Measurements from ENCODE around the gene MESD.

MESD gene

DNA sequence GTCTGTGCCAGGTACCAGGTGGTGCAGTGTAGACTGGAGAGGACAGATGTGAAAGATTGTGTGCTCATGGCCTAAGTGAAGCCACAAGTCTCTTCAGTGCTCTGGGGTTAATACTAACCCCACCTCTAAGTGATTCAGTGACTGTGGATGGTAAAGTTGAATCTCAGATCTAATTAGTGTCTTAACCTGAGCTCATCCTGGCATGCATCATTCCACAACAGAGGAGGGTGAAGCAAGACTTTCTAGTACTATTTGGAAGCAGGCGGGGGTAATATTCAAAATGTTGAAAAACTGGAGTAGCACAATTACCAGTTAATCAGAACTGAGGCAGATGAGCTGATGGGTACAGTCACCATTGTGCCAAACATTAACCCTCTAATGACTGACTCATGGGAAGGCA, 2.8 kb upstream of the MESD start:
- CTCF ChIA-PET = no interaction called here
- POLR2A ChIA-PET (ENCODE audit: low non-redundant PET) = no interaction called here
- H3K27ac ChIP-seq = no peak overlapping the region
- DNase-seq (ENCODE audit: low spot score) = no peak
- TF ChIP-seq, protein P1, sequence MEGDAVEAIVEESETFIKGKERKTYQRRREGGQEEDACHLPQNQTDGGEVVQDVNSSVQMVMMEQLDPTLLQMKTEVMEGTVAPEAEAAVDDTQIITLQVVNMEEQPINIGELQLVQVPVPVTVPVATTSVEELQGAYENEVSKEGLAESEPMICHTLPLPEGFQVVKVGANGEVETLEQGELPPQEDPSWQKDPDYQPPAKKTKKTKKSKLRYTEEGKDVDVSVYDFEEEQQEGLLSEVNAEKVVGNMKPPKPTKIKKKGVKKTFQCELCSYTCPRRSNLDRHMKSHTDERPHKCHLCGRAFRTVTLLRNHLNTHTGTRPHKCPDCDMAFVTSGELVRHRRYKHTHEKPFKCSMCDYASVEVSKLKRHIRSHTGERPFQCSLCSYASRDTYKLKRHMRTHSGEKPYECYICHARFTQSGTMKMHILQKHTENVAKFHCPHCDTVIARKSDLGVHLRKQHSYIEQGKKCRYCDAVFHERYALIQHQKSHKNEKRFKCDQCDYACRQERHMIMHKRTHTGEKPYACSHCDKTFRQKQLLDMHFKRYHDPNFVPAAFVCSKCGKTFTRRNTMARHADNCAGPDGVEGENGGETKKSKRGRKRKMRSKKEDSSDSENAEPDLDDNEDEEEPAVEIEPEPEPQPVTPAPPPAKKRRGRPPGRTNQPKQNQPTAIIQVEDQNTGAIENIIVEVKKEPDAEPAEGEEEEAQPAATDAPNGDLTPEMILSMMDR (conservative IDR thresholded peaks at IDR 0.05; ENCODE audit: low read depth) = no peak

DNA sequence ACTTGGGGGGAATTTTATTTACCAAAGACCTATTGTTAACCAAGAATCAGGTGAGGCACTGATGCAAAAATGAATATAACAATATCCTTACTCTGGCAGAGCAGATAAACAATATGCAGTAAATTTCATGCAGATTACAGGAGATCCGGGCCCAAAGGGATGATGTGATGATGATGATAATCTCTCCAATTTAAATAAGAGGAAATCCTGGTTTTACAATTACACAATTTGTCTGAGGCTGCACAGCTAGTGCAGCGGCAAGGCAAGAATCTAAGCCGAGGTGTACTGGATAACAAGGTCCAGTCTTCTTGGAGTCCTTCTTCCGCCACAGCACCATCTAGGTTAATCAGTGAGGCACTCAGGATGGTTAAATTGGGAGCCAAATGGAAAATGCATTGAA, 2.4 kb upstream of the MESD start:
- TF ChIP-seq, protein P1 (conservative IDR thresholded peaks at IDR 0.05; ENCODE audit: low read depth) = no peak
- ChIA-PET POLR2A (ENCODE audit: low non-redundant PET) (no interaction called here), CTCF (interaction anchor here (0.7 kb wide), 1 partner anchor 535 kb away, joined by 3 read pairs; no protein-coding TSS in a partner anchor)
- H3K27ac ChIP-seq = no peak overlapping the region
- no peak for DNase-seq (ENCODE audit: low spot score)

DNA sequence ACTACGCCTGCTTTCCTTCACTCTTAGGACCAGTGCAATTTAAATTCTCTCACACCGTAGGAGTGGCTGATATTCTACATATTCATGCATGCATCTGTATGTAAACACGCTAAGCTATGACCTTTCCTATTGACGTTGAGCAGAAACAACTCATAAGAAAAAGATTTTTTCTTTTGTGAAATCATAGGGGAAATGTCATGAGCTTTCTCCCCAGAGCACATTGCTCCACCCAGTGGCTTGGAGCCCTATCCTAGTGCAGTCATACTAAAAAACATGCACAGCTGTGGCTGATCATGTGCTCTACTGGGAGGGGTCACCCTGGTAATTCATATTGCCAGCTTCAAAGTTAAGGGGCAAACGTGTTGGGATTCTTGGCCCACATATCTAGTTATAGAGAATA, 1.8 kb upstream of the MESD start:
- ChIA-PET POLR2A (ENCODE audit: low non-redundant PET) (interaction anchor here (0.5 kb wide), 1 partner anchor 14 kb away, joined by 3 read pairs; no protein-coding TSS in a partner anchor), CTCF (interaction anchor here (0.7 kb wide), 1 partner anchor 534 kb away, joined by 3 read pairs; no protein-coding TSS in a partner anchor)
- no peak for DNase-seq (ENCODE audit: low spot score)
- TF ChIP-seq, protein P1 (conservative IDR thresholded peaks at IDR 0.05; ENCODE audit: low read depth) = no peak
- H3K27ac ChIP-seq = no peak overlapping the region

DNA sequence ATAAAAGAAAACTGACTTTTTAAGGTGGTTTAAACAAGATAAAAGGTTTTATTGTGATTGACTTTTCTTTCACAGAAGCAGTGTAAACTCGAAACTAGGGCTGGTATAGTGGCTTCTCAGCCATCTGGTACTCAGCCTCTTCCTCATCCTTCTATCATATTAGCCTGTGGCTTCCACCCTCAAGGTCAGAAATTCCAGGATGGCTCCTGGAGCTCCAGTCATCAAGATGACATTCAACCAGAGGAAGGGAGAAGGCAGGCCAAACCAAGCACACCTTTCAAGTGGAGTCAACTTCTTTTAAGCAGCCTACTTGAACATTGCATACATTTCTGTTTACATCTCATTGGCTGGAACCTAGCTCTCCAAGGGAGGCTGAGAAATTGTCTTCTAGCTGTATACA, 1.3 kb upstream of the MESD start:
- H3K27ac ChIP-seq = no peak overlapping the region
- no peak for DNase-seq (ENCODE audit: low spot score)
- POLR2A ChIA-PET (ENCODE audit: low non-redundant PET) = interaction anchor here (0.5 to 0.9 kb wide), 2 partner anchors 10 to 14 kb away, joined by 3 read pairs; partner anchors contain the start of gene TLNRD1
- CTCF ChIA-PET = interaction anchor here (0.5 kb wide), 1 partner anchor 212 kb away, joined by 3 read pairs; the partner anchor contains the start of gene CEMIP
- TF ChIP-seq, protein P1 (conservative IDR thresholded peaks at IDR 0.05; ENCODE audit: low read depth) = no peak

DNA sequence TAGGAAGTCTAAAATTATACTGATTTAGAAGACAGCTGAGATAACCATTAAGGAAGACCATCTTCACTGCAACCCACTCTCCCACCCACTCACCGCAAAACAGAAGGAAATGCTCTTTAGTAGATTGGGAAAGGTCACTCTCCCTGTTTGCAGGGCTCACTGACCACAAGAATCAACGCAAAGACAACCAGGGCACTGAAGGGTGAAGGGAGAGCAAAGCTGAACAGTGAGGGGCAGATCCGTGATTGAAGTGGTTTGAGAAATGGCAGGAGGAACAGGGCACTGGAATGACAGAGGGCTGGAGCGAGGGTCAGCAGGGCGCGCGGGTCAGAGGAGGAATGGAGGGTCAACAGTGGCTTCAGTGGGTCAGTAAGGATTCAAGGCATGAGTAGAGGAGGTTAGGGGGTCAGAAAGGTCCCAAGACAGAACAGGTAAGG, 520 bp downstream of the MESD start:
- ChIA-PET CTCF (no interaction called here), POLR2A (ENCODE audit: low non-redundant PET) (interaction anchor here (0.8 kb wide), 1 partner anchor 103 kb away, joined by 3 read pairs; no protein-coding TSS in a partner anchor)
- no peak for DNase-seq (ENCODE audit: low spot score)
- H3K27ac ChIP-seq = peak overlapping the region; percentile 79
- TF ChIP-seq, protein P1 (conservative IDR thresholded peaks at IDR 0.05; ENCODE audit: low read depth) = no peak

DNA sequence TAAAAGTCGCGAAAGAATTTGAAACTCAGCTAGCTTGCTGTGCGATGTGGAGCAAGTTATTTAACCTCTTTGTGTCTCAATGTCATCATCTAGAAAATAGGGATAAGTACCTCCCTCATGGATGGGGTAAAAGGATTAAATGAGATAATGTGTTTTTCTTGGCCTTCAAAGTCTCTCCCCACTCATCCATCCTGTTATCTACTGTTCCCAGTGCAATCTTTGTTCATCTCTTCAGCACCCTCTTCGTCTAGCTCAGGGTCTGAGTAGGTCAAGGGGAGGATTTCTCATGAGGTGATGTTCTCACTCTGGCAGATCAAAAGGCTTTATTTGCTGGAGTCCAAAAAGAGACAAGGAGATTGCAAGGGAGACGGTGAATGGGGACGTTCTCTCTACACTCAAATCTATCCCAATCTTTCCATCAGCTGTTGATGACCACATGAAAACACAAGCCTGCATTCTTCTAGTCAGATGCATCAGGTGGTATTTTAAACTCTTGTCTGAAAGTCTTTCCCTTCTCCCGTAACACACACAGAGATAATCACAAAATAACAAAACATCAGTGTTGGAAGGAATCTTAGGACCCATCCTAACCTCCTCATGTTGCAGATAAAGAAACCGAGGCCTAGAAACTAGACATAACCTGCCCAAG, 1.3 kb downstream of the MESD start:
- no peak for DNase-seq (ENCODE audit: low spot score)
- CTCF ChIA-PET = no interaction called here
- POLR2A ChIA-PET (ENCODE audit: low non-redundant PET) = no interaction called here
- TF ChIP-seq, protein P1 (conservative IDR thresholded peaks at IDR 0.05; ENCODE audit: low read depth) = no peak
- no peak overlapping the region for H3K27ac ChIP-seq

Data from RWPE1 (cell line).